Measurements from ENCODE around the gene TRAPPC10.
"Not testable (repeated sequence)": the region's sequence is repeated elsewhere in the genome, so short reads cannot be mapped to it uniquely, and the experiment has no call there.

TRAPPC10 gene

DNA sequence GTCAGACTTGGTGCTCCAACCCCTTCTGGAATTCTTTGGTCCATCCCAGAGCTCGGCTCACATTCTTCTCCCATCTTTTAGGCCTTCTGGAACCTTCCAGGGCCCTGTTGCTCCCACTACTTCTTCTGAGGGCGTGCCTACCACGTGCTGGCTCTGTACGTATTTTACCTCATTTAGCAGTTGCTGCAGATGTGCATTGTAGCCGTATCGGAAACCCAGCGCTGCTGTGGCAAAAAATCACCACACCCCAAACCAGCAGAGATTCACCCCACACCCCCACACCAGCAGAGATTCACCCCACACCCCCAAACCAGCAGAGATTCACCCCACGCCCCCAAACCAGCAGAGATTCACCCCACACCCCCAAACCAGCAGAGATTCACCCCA lies 143.9 kb downstream of the TRAPPC10 start:
- not testable (repeated sequence) for DNase-seq

Data from NCI-H2171 treated with DMSO at 0.1 percent for 48 hours (cell line).